ENCODE data around the gene FIBIN. TPM values are rescaled to one million over a fixed set of nuclear protein-coding genes. Genes with fewer than 3 reads are reported as not detected.
A peak's percentile ranks its signal among the peaks of the same experiment; 100 is the strongest.

Gene FIBIN
- total RNA-seq, 1 experiment from 2014 or later: 0.37 TPM

- TF ChIP-seq IRF1 (CRISPR knock-in tag; IDR thresholded peaks at IDR 0.05): no peak
Observed at GRCh38 chr11:27025957-27026733, 32.2 kb downstream of the FIBIN start (continued).

- ChIA-PET CTCF (no interaction called here), POLR2A (no interaction called here)
- ATAC-seq (no peak), DNase-seq (ENCODE audit: low spot score) (no peak)
- Mint-ChIP-seq H3K36me3 (no peaks in the 10 kb centered on the region), H3K4me3 (no peak overlapping the region), H3K27me3 (ENCODE audit: low read depth) (no peaks in the 10 kb centered on the region), H3K27ac (no peak overlapping the region), H3K9me3 (no peaks in the 10 kb centered on the region), H3K4me1 (peaks cover 14% of the 10 kb centered on the region)
- TF ChIP-seq FOXK1 (CRISPR knock-in tag; IDR thresholded peaks at IDR 0.05) (no peak), FOXP1 (CRISPR knock-in tag; IDR thresholded peaks at IDR 0.05; ENCODE audit: borderline replicate concordance) (no peak)
Observed at GRCh38 chr11:27028561-27028965, 34.7 kb downstream of the FIBIN start.

- TF ChIP-seq ZNF281 (CRISPR knock-in tag; IDR thresholded peaks at IDR 0.05) (no peak), RELA (CRISPR knock-in tag; IDR thresholded peaks at IDR 0.05; ENCODE audit: borderline replicate concordance) (no peak), MYBL2 (CRISPR knock-in tag; IDR thresholded peaks at IDR 0.05) (no peak), ZNF423 (CRISPR knock-in tag; IDR thresholded peaks at IDR 0.05) (no peak), CREB1 (CRISPR knock-in tag; IDR thresholded peaks at IDR 0.05) (no peak)
- DNase-seq (ENCODE audit: low spot score) (no peak), ATAC-seq (no peak)
- ChIA-PET CTCF (no interaction called here), POLR2A (no interaction called here)
- H3K4me3 Mint-ChIP-seq: no peak overlapping the region
- no peak overlapping the region for H3K27ac Mint-ChIP-seq
- H3K27me3 Mint-ChIP-seq (ENCODE audit: low read depth): no peaks in the 10 kb centered on the region
- H3K36me3 Mint-ChIP-seq: no peaks in the 10 kb centered on the region
- peaks cover 12% of the 10 kb centered on the region for H3K4me1 Mint-ChIP-seq
- H3K9me3 Mint-ChIP-seq: no peaks in the 10 kb centered on the region
Observed at GRCh38 chr11:27029966-27030365, 36.1 kb downstream of the FIBIN start.

- Mint-ChIP-seq H3K9me3 (no peaks in the 10 kb centered on the region; the same call in 1 of the 2 replicates), H3K27me3 (ENCODE audit: low read depth) (no peaks in the 10 kb centered on the region), H3K27ac (no peak overlapping the region), H3K4me1 (no peaks in the 10 kb centered on the region), H3K36me3 (no peaks in the 10 kb centered on the region), H3K4me3 (no peak overlapping the region)
- ATAC-seq (no peak), DNase-seq (ENCODE audit: low spot score) (no peak)
- ChIA-PET CTCF (no interaction called here), POLR2A (no interaction called here)
- TF ChIP-seq ZNF263 (CRISPR knock-in tag; IDR thresholded peaks at IDR 0.05; ENCODE audit: low read depth): no peak
Observed at GRCh38 chr11:27031754-27032153, 37.8 kb downstream of the FIBIN start.

- ChIA-PET CTCF (no interaction called here), POLR2A (no interaction called here)
- H3K9me3 Mint-ChIP-seq: peaks cover 33% of the 10 kb centered on the region
- no peak for TF ChIP-seq ZSCAN18 (CRISPR knock-in tag; IDR thresholded peaks at IDR 0.05)
- TF ChIP-seq ZNF232 (CRISPR knock-in tag; IDR thresholded peaks at IDR 0.05): no peak
- TF ChIP-seq GABPB1 (CRISPR knock-in tag; IDR thresholded peaks at IDR 0.05): no peak
- TF ChIP-seq E2F4 (CRISPR knock-in tag; IDR thresholded peaks at IDR 0.05; ENCODE audit: borderline replicate concordance, low read depth): no peak
- H3K27ac Mint-ChIP-seq: no peak overlapping the region
- no peak overlapping the region for H3K4me3 Mint-ChIP-seq
- DNase-seq (ENCODE audit: low spot score) (no peak), ATAC-seq (peak; percentile 83)
- H3K4me1 Mint-ChIP-seq: peaks cover 16% of the 10 kb centered on the region
- no peaks in the 10 kb centered on the region for H3K27me3 Mint-ChIP-seq (ENCODE audit: low read depth)
- peaks cover 10% of the 10 kb centered on the region for H3K36me3 Mint-ChIP-seq
Observed at GRCh38 chr11:27039873-27040272, 46.0 kb downstream of the FIBIN start.
